Endothelial cell (in vitro differentiated cells): Measurements from ENCODE around the gene CARHSP1. TPM values are rescaled to one million over a fixed set of nuclear protein-coding genes. Genes with fewer than 3 reads are reported as not detected.
"Not testable (repeated sequence)": the region's sequence is repeated elsewhere in the genome, so short reads cannot be mapped to it uniquely, and the experiment has no call there.

Experiments
- DNase-seq: peaks from one replicate; pipeline ENCODE4 v3.0.0; 2021; ENCODE audit warnings: low spot score
- H3K27ac Mint-ChIP-seq: one replicate; pipeline ENCODE4 v1.8.0; 2021; ENCODE audit warnings: mixed read lengths, inconsistent platforms; ENCODE audit not compliant: unreplicated experiment
- H3K27me3 Mint-ChIP-seq: one replicate; pipeline ENCODE4 v1.8.0; 2021; ENCODE audit warnings: mild to moderate bottlenecking, moderate library complexity, mixed read lengths, inconsistent platforms; ENCODE audit not compliant: unreplicated experiment
- H3K36me3 Mint-ChIP-seq: one replicate; pipeline ENCODE4 v1.8.0; 2021; ENCODE audit warnings: mild to moderate bottlenecking, low read depth, mixed read lengths, inconsistent platforms; ENCODE audit not compliant: unreplicated experiment
- H3K4me1 Mint-ChIP-seq: one replicate; pipeline ENCODE4 v1.8.0; 2021; ENCODE audit warnings: mild to moderate bottlenecking, mixed read lengths, inconsistent platforms; ENCODE audit not compliant: unreplicated experiment
- H3K4me3 Mint-ChIP-seq: one replicate; pipeline ENCODE4 v1.8.0; 2021; ENCODE audit warnings: mild to moderate bottlenecking, mixed read lengths, inconsistent platforms; ENCODE audit not compliant: unreplicated experiment
- H3K9me3 Mint-ChIP-seq: one replicate; pipeline ENCODE4 v1.8.0; 2021; ENCODE audit warnings: mixed read lengths, inconsistent platforms; ENCODE audit not compliant: unreplicated experiment
- long read RNA-seq: library from polyadenylated mRNA; unstranded; transcript quantifications from one replicate; pipeline ENCODE4 v2.0.0, GENCODE V29; 2020; ENCODE audit not compliant: unreplicated experiment
- total RNA-seq: library from RNA; stranded (reverse); fragmentation: NEBNext Ultra II Directional; extraction: Animal tissue kit (Norgen Biotek cat#: 25700); gene quantifications from one replicate; pipeline ENCODE4 v1.2.1, GENCODE V29; 2021; ENCODE audit not compliant: unreplicated experiment
- TF ChIP-seq, protein P1 (sequence below): fragments of 200-600 bp; sonication (generic); IDR thresholded peaks from one replicate; pipeline ENCODE4 v1.5.0; 2021; ENCODE audit warnings: antibody characterized with exemption; ENCODE audit not compliant: unreplicated experiment

The CARHSP1 gene
- total RNA-seq = 127 TPM
- long read RNA-seq, transcript CARHSP1-201 (4 exons, 746 nt) = major isoform, 36 of 46 reads
- long read RNA-seq, partial matches to known transcripts = 2 of 46 reads
- long read RNA-seq, other reads (novel, unspliced or antisense) = 7 of 46 reads

DNA sequence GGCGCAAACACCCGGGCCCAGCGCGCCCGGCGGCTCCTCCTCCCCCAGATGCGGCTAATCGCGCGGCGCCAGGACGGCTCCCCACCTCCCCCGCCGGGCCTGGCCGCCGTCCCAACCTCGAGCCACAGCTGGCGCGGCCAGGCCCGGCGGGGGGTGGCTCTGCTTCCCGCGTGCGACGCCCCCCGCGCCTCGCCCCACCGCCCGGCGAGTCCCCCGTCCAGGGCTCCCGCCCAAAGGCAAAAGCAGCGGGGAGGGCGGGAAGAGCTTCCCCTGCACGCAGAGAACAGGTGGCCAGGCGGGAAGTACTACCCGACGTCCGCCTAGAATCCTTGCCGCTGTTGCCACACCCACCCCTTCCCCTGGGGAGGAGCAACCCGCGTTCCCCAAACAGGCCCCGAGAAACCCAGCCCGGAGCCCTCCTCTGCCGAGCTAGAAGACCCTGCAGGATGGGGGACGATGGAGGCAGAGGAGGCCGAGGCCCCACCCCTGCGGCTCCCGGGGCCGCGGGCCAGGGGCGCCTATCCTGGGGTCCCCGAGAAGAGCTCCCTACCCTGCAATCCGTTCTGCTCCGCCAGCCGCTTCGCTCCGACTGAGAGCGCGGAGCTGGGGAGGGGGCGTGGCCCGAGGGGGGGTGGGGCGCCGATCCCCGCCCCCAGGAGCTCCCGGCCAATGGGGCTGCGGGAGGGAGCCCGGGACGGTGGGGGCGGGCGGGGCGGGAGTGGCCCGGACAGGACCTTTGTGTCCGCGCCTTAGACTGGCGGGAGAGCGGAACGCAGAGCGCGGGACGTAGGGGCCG is at the start of gene CARHSP1:
TSS of gene CARHSP1 (minus strand) at position 591 of the 796 bp plus-strand sequence. CDS start 9,678 bp downstream, outside the sequence.
- peaks cover 32% of the 10 kb centered on the region for H3K4me1 Mint-ChIP-seq
- H3K27me3 Mint-ChIP-seq = peaks cover 12% of the 10 kb centered on the region
- DNase-seq = peak; percentile 81
- H3K9me3 Mint-ChIP-seq = no peaks in the 10 kb centered on the region
- H3K36me3 Mint-ChIP-seq = peaks cover 5% of the 10 kb centered on the region
- peak within 1 kb of the TSS; percentile 89 for H3K27ac Mint-ChIP-seq
- peak within 1 kb of the TSS; percentile 98 for H3K4me3 Mint-ChIP-seq
- TF ChIP-seq, protein P1, sequence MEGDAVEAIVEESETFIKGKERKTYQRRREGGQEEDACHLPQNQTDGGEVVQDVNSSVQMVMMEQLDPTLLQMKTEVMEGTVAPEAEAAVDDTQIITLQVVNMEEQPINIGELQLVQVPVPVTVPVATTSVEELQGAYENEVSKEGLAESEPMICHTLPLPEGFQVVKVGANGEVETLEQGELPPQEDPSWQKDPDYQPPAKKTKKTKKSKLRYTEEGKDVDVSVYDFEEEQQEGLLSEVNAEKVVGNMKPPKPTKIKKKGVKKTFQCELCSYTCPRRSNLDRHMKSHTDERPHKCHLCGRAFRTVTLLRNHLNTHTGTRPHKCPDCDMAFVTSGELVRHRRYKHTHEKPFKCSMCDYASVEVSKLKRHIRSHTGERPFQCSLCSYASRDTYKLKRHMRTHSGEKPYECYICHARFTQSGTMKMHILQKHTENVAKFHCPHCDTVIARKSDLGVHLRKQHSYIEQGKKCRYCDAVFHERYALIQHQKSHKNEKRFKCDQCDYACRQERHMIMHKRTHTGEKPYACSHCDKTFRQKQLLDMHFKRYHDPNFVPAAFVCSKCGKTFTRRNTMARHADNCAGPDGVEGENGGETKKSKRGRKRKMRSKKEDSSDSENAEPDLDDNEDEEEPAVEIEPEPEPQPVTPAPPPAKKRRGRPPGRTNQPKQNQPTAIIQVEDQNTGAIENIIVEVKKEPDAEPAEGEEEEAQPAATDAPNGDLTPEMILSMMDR = no peak

DNA sequence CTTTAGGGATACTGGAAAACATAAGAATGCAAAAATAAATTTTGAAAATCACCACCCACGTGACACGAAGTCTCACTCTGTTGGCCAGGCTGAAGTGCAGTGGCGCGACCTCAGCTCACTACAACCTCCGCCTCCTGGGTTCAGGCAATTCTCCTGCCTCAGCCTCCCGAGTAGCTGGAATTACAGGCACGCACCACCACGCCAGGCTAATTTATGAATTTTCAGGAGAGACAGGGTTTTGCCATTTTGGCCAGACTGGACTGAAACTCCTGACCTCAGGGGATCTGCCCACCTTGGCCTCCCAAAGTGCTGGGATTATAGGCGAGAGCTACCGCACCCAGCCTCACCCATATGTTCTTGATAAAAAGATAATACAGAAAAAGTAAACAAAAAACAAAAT is 48.5 kb upstream of the CARHSP1 start:
- DNase-seq, H3K4me3 Mint-ChIP-seq, H3K9me3 Mint-ChIP-seq, H3K4me1 Mint-ChIP-seq, H3K27me3 Mint-ChIP-seq: not testable (repeated sequence)
- peaks cover 56% of the 10 kb centered on the region for H3K36me3 Mint-ChIP-seq
- peak overlapping the region; percentile 15 for H3K27ac Mint-ChIP-seq

DNA sequence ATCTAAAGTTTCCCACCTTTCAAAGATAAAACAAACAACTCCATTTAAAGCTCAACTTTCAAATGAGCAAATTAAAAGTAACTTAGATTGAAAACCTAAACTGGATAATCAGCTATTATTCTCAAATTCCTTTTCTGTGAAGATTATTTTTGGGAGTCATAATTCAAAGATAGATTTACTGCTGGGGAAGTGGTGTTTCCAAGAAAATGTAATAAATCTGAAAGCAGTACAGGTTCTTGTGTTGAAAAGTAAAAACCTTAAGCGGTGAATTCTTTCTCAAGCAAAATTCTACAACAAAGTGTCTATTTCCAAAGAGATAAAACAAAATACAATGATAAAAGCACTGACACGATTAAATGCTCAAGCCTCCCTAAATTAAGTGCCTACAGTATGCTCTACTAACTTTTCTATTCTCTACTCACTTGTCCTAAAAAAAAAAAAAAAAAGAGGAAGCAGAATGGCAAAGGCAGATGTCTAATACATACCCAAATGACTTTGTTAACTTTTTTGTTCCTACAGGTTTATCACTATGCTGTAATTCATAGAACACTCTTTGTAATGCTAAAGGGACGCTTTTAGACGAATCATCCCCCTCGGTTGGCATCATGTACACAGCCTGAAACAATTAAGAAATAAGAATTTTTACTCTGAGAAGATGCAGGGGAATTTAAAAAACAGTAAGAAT is 47.9 kb upstream of the CARHSP1 start:
- peaks cover 60% of the 10 kb centered on the region for H3K36me3 Mint-ChIP-seq
- H3K4me1 Mint-ChIP-seq = no peaks in the 10 kb centered on the region
- H3K4me3 Mint-ChIP-seq = no peak overlapping the region
- TF ChIP-seq, protein P1 = no peak
- H3K27me3 Mint-ChIP-seq = peaks cover 6% of the 10 kb centered on the region
- DNase-seq = no peak
- H3K27ac Mint-ChIP-seq = no peak overlapping the region
- no peaks in the 10 kb centered on the region for H3K9me3 Mint-ChIP-seq

DNA sequence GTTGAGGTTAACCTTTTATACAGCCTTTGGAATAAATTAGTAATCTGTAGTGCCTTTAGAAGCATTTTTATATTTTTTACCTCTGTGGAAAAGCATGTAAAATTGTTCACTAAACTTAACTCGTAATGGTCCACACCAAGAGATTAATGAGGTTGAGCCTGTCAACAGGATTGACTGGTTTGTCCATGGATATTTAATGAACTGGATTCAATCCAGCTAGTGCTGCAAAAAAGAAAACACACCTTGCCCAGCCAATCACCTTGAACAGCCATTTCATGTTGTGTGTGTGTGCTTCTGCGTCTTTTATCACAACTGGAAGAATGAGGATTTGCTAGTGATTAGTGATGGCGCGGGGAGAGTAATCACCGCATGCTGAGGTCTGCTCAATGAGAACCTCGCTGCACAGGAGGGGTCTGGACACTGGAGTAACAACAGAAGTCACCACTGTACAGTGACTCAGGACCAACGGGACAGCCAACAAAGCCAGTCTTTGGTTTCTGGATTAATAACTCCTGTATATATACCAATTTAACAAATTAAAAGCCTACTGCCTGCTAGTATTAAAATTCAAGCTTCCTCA is 47.0 kb upstream of the CARHSP1 start:
- Mint-ChIP-seq H3K4me3 (peak overlapping the region; percentile 66), H3K27ac (no peak overlapping the region), H3K36me3 (peaks cover 61% of the 10 kb centered on the region), H3K27me3 (peaks cover 6% of the 10 kb centered on the region), H3K9me3 (no peaks in the 10 kb centered on the region), H3K4me1 (no peaks in the 10 kb centered on the region)
- TF ChIP-seq, protein P1 = no peak
- no peak for DNase-seq

DNA sequence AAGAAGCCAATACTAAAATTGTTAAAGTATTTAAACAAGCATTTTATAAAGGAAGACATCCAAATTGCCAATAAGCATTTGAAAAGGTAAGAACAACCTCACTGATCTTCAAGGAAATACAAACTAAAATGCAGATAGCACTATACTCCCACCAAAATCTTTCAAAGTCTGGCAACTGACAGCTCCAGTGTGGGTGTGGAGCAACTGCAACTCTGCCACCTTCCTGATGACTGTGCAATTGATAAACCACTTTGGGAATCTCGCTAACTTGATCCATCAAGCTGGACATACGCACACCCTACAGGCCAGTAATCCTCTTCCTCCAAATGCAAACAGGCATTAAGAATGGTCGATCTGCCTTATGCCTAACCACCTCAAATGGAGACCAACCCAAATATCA is 45.3 kb upstream of the CARHSP1 start:
- Mint-ChIP-seq H3K9me3 (no peaks in the 10 kb centered on the region), H3K27me3 (peaks cover 2% of the 10 kb centered on the region), H3K4me3 (no peak overlapping the region), H3K4me1 (no peaks in the 10 kb centered on the region), H3K27ac (no peak overlapping the region), H3K36me3 (peaks cover 55% of the 10 kb centered on the region)
- TF ChIP-seq, protein P1 = no peak
- no peak for DNase-seq
